HL-60 (cell line): Measurements from ENCODE around the gene NUP98.
"Not testable (repeated sequence)": the region's sequence is repeated elsewhere in the genome, so short reads cannot be mapped to it uniquely, and the experiment has no call there.

ENCODE experiments used
- CTCF ChIP-seq: IDR thresholded peaks from one replicate; pipeline ENCODE4 v1.5.1; 2011; ENCODE audit warnings: low read length, control low read depth, inconsistent platforms; ENCODE audit not compliant: insufficient read depth
- GABPA ChIP-seq: IDR thresholded peaks from 2 replicates; pipeline ENCODE4 v1.6.1; 2012; ENCODE audit warnings: low read depth
- POLR2AphosphoS5 ChIP-seq: IDR thresholded peaks from 2 replicates; pipeline ENCODE4 v1.6.1; 2012; ENCODE audit warnings: low read depth
- TF ChIP-seq, protein P1 (sequence below): IDR thresholded peaks from 2 replicates; pipeline ENCODE4 v1.6.1; 2012; ENCODE audit warnings: low read depth; ENCODE audit not compliant: insufficient replicate concordance

DNA sequence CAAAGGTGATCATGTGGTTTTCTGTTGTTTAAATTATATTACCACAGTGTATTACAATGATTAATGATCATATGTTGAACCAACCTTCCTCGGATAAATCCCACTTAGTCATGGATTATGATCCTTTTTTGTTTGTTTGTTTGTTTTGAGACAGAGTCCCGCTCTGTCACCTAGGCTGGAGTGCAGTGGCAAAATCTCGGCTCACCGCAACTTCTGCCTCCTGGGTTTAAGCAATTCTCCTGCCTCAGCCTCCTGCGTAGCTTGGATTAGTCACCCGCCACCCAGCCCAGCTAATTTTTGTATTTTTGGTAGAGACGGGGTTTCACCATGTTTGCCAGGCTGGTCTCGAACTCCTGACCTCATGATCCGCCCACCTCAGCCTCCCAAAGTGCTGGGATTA, 30.5 kb downstream of the NUP98 start:
- not testable (repeated sequence) for TF ChIP-seq CTCF, POLR2AphosphoS5, GABPA
- TF ChIP-seq, protein P1, sequence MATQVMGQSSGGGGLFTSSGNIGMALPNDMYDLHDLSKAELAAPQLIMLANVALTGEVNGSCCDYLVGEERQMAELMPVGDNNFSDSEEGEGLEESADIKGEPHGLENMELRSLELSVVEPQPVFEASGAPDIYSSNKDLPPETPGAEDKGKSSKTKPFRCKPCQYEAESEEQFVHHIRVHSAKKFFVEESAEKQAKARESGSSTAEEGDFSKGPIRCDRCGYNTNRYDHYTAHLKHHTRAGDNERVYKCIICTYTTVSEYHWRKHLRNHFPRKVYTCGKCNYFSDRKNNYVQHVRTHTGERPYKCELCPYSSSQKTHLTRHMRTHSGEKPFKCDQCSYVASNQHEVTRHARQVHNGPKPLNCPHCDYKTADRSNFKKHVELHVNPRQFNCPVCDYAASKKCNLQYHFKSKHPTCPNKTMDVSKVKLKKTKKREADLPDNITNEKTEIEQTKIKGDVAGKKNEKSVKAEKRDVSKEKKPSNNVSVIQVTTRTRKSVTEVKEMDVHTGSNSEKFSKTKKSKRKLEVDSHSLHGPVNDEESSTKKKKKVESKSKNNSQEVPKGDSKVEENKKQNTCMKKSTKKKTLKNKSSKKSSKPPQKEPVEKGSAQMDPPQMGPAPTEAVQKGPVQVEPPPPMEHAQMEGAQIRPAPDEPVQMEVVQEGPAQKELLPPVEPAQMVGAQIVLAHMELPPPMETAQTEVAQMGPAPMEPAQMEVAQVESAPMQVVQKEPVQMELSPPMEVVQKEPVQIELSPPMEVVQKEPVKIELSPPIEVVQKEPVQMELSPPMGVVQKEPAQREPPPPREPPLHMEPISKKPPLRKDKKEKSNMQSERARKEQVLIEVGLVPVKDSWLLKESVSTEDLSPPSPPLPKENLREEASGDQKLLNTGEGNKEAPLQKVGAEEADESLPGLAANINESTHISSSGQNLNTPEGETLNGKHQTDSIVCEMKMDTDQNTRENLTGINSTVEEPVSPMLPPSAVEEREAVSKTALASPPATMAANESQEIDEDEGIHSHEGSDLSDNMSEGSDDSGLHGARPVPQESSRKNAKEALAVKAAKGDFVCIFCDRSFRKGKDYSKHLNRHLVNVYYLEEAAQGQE = not testable (repeated sequence)
